Measurements from ENCODE around the gene SPSB1. TPM values are rescaled to one million over a fixed set of nuclear protein-coding genes. Genes with fewer than 3 reads are reported as not detected.

SPSB1 gene
- total RNA-seq, 2 donors from 2014 or later: 20.4 to 26.9 TPM

DNA sequence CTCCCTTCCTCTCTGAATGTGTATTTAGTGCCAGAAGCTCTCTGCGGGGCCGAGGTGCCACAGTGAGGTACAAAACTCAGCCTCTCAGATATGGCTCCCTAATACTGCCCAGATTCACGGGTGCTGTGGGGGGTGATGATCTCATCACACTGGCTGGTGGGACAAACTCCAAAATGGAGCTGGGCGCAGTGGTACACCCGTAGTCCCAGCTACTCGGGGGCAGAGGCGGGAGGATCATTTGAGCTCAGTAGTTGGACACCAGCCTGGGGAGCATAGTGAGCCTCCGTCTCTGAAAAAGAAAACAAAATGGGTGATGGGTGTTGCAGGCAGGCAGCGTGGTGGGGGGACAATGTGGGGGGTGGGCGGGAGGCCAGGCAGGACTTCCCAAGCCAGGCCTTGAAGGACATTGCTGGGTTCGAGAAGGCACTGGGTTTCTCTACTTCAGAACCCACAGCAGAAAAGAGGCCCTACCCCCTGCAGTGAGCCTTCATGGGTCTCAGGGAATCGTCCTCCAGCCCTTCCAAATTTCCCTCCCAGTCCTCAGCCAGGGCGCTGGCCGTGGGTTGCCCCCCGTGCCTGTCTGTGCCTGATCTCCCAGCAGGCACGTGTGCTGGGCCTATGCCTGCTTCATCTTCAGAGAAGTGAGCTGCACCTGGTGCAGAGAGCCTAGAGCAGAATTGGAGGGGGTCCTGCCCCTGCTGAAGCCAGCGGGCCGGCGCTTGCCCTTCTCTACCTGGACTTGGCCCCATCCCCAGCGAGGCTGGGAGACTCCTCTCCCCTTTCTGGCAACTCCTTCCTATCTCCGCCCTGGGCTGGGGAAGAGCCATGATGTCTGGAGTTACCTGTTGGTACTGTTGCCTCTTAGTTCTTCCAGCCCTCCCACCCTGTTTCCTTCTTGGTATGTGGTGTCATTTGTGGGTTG is 44.1 kb upstream of the SPSB1 start:
- H3K4me1 ChIP-seq (ENCODE audit: control insufficient read depth, insufficient read depth, low read length): peaks cover 22% of the 10 kb centered on the region
- no peaks in the 10 kb centered on the region for H3K27me3 ChIP-seq (ENCODE audit: control insufficient read depth, insufficient read depth, low read length, poor library complexity, severe bottlenecking)
- no peak overlapping the region for H3K4me3 ChIP-seq (ENCODE audit: low read length)
- no peak overlapping the region for H3K4me3 Mint-ChIP-seq
- peak overlapping the region; percentile 10 for H3K27ac Mint-ChIP-seq
- H3K36me3 ChIP-seq (ENCODE audit: control insufficient read depth, insufficient read depth, low read length): no peaks in the 10 kb centered on the region
- no peak overlapping the region for H3K27ac ChIP-seq (ENCODE audit: low read depth, low read length)
- no peak for DNase-seq
- peaks cover 8% of the 10 kb centered on the region for H3K36me3 Mint-ChIP-seq (ENCODE audit: low read depth)
- H3K4me1 Mint-ChIP-seq: peaks cover 34% of the 10 kb centered on the region
- whole genome bisulfite sequencing, 2 experiments (ENCODE audit: insufficient coverage in 1 of 2, insufficient read length in 1 of 2): 90 to 92% methylated on average over 2 to 19 of the region's 21 CpGs
- TF ChIP-seq, protein P1, sequence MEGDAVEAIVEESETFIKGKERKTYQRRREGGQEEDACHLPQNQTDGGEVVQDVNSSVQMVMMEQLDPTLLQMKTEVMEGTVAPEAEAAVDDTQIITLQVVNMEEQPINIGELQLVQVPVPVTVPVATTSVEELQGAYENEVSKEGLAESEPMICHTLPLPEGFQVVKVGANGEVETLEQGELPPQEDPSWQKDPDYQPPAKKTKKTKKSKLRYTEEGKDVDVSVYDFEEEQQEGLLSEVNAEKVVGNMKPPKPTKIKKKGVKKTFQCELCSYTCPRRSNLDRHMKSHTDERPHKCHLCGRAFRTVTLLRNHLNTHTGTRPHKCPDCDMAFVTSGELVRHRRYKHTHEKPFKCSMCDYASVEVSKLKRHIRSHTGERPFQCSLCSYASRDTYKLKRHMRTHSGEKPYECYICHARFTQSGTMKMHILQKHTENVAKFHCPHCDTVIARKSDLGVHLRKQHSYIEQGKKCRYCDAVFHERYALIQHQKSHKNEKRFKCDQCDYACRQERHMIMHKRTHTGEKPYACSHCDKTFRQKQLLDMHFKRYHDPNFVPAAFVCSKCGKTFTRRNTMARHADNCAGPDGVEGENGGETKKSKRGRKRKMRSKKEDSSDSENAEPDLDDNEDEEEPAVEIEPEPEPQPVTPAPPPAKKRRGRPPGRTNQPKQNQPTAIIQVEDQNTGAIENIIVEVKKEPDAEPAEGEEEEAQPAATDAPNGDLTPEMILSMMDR (conservative IDR thresholded peaks at IDR 0.05): no peak
- no peaks in the 10 kb centered on the region for H3K9me3 ChIP-seq (ENCODE audit: control insufficient read depth, low read length)
- H3K9ac ChIP-seq (ENCODE audit: extremely low read depth, low read length, poor library complexity, severe bottlenecking): no peak overlapping the region
- no peaks in the 10 kb centered on the region for H3K9me3 Mint-ChIP-seq
- H3K27me3 Mint-ChIP-seq (ENCODE audit: insufficient read depth): peaks cover 11% of the 10 kb centered on the region

DNA sequence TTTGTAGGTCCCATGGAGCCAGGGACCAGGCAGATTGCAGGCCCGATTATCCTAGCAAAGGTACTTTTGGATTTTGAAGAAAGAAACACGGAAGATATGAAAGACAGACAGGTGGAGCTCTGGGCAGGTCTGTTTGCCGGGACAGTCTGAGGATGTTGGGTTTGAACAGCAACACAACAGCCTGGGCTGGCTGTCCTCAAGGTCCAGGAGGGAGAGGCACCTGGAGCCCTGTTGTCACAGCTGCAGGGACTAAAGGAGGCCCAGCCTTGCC is 43.5 kb upstream of the SPSB1 start:
- Histone ChIP-seq H3K27me3 (ENCODE audit: control insufficient read depth, insufficient read depth, low read length, poor library complexity, severe bottlenecking) (no peaks in the 10 kb centered on the region), H3K27ac (ENCODE audit: low read depth, low read length) (peak overlapping the region; percentile 11), H3K4me3 (ENCODE audit: low read length) (no peak overlapping the region), H3K9me3 (ENCODE audit: control insufficient read depth, low read length) (no peaks in the 10 kb centered on the region), H3K36me3 (ENCODE audit: control insufficient read depth, insufficient read depth, low read length) (no peaks in the 10 kb centered on the region), H3K4me1 (ENCODE audit: control insufficient read depth, insufficient read depth, low read length) (peaks cover 16% of the 10 kb centered on the region), H3K9ac (ENCODE audit: extremely low read depth, low read length, poor library complexity, severe bottlenecking) (no peak overlapping the region)
- peaks cover 8% of the 10 kb centered on the region for H3K36me3 Mint-ChIP-seq (ENCODE audit: low read depth)
- H3K27ac Mint-ChIP-seq: peak overlapping the region; percentile 10
- DNase-seq: no peak
- TF ChIP-seq, protein P1 (conservative IDR thresholded peaks at IDR 0.05): no peak
- WGBS, 2 experiments (ENCODE audit: insufficient coverage in 1 of 2, insufficient read length in 1 of 2): 90 to 100% methylated on average over 3 of the region's 3 CpGs
- H3K27me3 Mint-ChIP-seq (ENCODE audit: insufficient read depth): peaks cover 11% of the 10 kb centered on the region
- no peak overlapping the region for H3K4me3 Mint-ChIP-seq
- H3K4me1 Mint-ChIP-seq: peaks cover 32% of the 10 kb centered on the region
- no peaks in the 10 kb centered on the region for H3K9me3 Mint-ChIP-seq

DNA sequence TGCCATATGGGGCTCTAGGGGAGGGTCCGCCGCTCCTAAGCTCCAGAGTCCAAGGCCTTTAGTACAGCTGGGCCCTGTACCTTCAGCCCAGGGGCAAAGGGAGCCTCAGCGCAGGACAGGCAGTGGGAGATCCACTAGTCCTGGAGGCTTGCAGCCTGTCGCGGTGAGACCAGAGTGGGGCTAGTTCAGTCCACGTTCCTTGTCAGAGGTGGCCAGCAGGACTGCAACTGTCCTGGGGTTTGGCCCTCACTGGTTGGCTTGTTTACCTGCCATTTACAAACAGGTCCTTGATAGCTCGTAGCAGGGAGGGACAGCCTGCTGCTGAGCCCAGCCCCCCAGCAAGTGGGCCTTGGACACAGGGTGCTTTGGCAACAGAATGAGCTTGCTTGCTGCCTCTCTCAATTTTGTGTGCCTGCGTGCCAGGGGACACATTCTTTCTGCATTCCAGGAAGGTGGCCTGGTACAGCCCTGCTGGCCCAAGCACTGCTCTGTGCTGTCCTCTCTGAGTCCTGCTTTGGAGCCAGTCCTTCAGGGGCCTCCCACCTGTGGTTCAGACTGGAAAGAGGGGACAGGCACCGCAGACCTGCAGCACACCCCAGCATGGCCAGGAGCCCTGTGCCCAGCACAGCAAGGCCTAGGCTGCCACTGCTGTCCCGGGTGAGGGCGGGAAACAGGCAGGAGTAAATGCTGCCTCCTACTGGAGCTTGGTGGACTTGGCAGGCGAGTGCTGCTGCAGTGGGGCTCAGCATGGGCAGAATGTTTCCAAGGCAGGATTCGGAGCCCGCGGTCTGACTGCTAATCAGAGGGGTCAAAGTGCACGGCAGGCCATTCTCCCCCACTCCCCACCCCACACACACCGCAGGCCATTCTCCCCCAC is 42.9 kb upstream of the SPSB1 start:
- H3K9me3 Mint-ChIP-seq: no peaks in the 10 kb centered on the region
- Histone ChIP-seq H3K4me3 (ENCODE audit: low read length) (no peak overlapping the region), H3K4me1 (ENCODE audit: control insufficient read depth, insufficient read depth, low read length) (peaks cover 14% of the 10 kb centered on the region), H3K36me3 (ENCODE audit: control insufficient read depth, insufficient read depth, low read length) (no peaks in the 10 kb centered on the region), H3K27ac (ENCODE audit: low read depth, low read length) (peak overlapping the region; percentile 11), H3K9me3 (ENCODE audit: control insufficient read depth, low read length) (no peaks in the 10 kb centered on the region), H3K9ac (ENCODE audit: extremely low read depth, low read length, poor library complexity, severe bottlenecking) (no peak overlapping the region), H3K27me3 (ENCODE audit: control insufficient read depth, insufficient read depth, low read length, poor library complexity, severe bottlenecking) (no peaks in the 10 kb centered on the region)
- peaks cover 32% of the 10 kb centered on the region for H3K4me1 Mint-ChIP-seq
- H3K27ac Mint-ChIP-seq: peak overlapping the region; percentile 72
- TF ChIP-seq, protein P1 (conservative IDR thresholded peaks at IDR 0.05): peak; percentile 91
- 72 to 81% methylated on average over 9 to 17 of the region's 17 CpGs for WGBS, 2 experiments (ENCODE audit: insufficient coverage in 1 of 2, insufficient read length in 1 of 2)
- peaks cover 8% of the 10 kb centered on the region for H3K27me3 Mint-ChIP-seq (ENCODE audit: insufficient read depth)
- H3K4me3 Mint-ChIP-seq: no peak overlapping the region
- DNase-seq: peak; percentile 96
- peaks cover 8% of the 10 kb centered on the region for H3K36me3 Mint-ChIP-seq (ENCODE audit: low read depth)
